Parathyroid adenoma (tissue), 2 donors: ENCODE results near the gene CD9.
"Not testable (repeated sequence)": the region's sequence is repeated elsewhere in the genome, so short reads cannot be mapped to it uniquely, and the experiment has no call there.

Source experiments
- H2AFZ ChIP-seq: fragments of 300-600 bp; sonication (generic); one replicate; pipeline ENCODE4 v1.7.0; 2017; ENCODE audit warnings: antibody characterized with exemption, mild to moderate bottlenecking
- H3K27ac ChIP-seq: fragments of 300-600 bp; sonication (generic); one replicate; pipeline ENCODE4 v1.7.0; 2017
- H3K27me3 ChIP-seq: fragments of 300-600 bp; sonication (generic); one replicate; pipeline ENCODE4 v1.7.0; 2017; ENCODE audit warnings: low read length; ENCODE audit not compliant: control insufficient read depth, insufficient read depth
- H3K36me3 ChIP-seq: fragments of 300-600 bp; sonication (generic); one replicate; pipeline ENCODE4 v1.7.0; 2017; ENCODE audit warnings: low read length; ENCODE audit not compliant: control insufficient read depth, insufficient read depth
- H3K4me1 ChIP-seq: fragments of 300-600 bp; sonication (generic); one replicate; pipeline ENCODE4 v1.7.0; 2017; ENCODE audit warnings: control low read depth
- H3K4me2 ChIP-seq: fragments of 300-600 bp; sonication (generic); one replicate; pipeline ENCODE4 v1.7.0; 2017; ENCODE audit warnings: low read length
- H3K4me3 ChIP-seq: fragments of 300-600 bp; sonication (generic); one replicate; pipeline ENCODE4 v1.7.0; 2017; ENCODE audit warnings: low read depth, low read length
- H3K79me2 ChIP-seq: fragments of 300-600 bp; sonication (generic); one replicate; pipeline ENCODE4 v1.7.0; 2017; ENCODE audit warnings: control low read depth
- H3K9ac ChIP-seq: fragments of 300-600 bp; sonication (generic); one replicate; pipeline ENCODE4 v1.7.0; 2017; ENCODE audit warnings: mild to moderate bottlenecking
- H3K9me3 ChIP-seq: fragments of 300-600 bp; sonication (generic); one replicate; pipeline ENCODE4 v1.7.0; 2017; ENCODE audit warnings: low read length; ENCODE audit not compliant: control insufficient read depth
- TF ChIP-seq, protein P1 (sequence below): fragments of 300-600 bp; sonication (generic); IDR thresholded peaks from one replicate; pipeline ENCODE4 v1.7.0; 2017; ENCODE audit warnings: antibody characterized with exemption, mild to moderate bottlenecking
- donor health status: primary hyperparathyroidism.

CD9 gene

DNA sequence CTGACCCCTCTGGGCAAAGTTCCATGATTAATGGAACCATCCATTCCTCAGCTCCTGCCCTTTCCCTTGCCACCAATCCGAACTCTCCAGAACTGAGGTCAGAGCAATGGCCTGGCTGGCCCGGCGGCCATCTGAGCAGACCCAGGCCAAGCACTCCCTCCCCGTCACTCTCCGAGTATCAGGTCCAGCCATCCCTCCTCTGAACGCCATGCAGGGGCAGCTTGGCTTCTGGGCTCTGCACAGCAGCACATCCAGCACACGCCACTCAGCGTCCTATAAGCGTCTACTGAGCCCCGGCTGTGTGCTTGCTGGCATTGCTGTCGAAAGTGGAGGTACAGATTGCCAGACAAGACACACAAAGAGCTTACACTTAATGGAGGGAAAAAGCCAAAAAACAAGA is 41.5 kb upstream of the CD9 start:
- Histone ChIP-seq H3K9ac (no peak overlapping the region), H3K4me1 (no peaks in the 10 kb centered on the region), H3K9me3 (no peaks in the 10 kb centered on the region), H2AFZ (no peak overlapping the region), H3K4me2 (no peak overlapping the region), H3K4me3 (no peak overlapping the region), H3K27ac (no peak overlapping the region), H3K27me3 (no peaks in the 10 kb centered on the region), H3K79me2 (no peaks in the 10 kb centered on the region), H3K36me3 (no peaks in the 10 kb centered on the region)
- TF ChIP-seq, protein P1, sequence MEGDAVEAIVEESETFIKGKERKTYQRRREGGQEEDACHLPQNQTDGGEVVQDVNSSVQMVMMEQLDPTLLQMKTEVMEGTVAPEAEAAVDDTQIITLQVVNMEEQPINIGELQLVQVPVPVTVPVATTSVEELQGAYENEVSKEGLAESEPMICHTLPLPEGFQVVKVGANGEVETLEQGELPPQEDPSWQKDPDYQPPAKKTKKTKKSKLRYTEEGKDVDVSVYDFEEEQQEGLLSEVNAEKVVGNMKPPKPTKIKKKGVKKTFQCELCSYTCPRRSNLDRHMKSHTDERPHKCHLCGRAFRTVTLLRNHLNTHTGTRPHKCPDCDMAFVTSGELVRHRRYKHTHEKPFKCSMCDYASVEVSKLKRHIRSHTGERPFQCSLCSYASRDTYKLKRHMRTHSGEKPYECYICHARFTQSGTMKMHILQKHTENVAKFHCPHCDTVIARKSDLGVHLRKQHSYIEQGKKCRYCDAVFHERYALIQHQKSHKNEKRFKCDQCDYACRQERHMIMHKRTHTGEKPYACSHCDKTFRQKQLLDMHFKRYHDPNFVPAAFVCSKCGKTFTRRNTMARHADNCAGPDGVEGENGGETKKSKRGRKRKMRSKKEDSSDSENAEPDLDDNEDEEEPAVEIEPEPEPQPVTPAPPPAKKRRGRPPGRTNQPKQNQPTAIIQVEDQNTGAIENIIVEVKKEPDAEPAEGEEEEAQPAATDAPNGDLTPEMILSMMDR = no peak

DNA sequence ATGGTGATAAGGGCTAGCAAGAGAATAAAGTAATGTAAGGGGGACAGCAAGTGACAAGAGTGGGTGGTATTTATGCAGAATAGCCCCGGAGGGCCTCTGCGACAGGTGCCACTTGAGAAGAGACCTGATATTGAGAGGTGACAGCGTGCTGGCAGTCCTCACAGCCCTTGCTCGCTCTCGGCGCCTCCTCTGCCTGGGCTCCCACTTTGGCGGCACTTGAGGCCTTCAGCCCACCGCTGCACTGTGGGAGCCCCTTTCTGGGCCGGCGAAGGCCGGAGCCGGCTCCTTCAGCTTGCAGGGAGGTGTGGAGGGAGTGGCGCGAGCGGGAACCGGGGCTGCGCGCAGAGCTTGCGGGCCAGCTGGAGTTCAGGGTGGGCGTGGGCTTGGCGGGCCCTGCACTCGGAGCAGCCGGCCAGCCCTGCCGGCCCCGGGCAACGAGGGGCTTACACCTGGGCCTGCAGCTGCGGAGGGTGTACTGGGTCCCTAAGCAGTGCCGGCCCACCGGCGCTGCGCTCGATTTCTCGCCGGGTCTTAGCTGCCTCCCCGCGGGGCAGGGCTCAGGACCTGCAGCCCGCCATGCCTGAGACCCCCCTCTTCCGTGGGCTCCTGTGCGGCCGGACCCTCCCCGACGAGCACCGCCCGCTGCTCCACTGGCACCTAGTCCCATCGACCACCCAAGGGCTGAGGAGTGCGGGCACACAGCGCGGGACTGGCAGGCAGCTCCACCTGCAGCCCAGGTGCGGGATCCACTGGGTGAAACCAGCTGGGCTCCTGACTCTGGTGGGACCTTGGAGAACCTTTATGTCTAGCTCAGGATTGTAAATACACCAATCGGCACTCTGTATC is 40.8 kb upstream of the CD9 start:
- H3K4me1 ChIP-seq, H3K27ac ChIP-seq, H3K79me2 ChIP-seq, H3K27me3 ChIP-seq, H3K36me3 ChIP-seq, H3K9ac ChIP-seq, H3K4me3 ChIP-seq, H3K4me2 ChIP-seq, H2AFZ ChIP-seq, H3K9me3 ChIP-seq: not testable (repeated sequence)

- H3K4me1 ChIP-seq, H3K27me3 ChIP-seq, H3K4me2 ChIP-seq, H2AFZ ChIP-seq, H3K79me2 ChIP-seq, H3K4me3 ChIP-seq, H3K9ac ChIP-seq, H3K9me3 ChIP-seq, H3K27ac ChIP-seq, H3K36me3 ChIP-seq: not testable (repeated sequence)
Measured at GRCh38 chr12:6160049-6160649, 40.1 kb upstream of the CD9 start.

DNA sequence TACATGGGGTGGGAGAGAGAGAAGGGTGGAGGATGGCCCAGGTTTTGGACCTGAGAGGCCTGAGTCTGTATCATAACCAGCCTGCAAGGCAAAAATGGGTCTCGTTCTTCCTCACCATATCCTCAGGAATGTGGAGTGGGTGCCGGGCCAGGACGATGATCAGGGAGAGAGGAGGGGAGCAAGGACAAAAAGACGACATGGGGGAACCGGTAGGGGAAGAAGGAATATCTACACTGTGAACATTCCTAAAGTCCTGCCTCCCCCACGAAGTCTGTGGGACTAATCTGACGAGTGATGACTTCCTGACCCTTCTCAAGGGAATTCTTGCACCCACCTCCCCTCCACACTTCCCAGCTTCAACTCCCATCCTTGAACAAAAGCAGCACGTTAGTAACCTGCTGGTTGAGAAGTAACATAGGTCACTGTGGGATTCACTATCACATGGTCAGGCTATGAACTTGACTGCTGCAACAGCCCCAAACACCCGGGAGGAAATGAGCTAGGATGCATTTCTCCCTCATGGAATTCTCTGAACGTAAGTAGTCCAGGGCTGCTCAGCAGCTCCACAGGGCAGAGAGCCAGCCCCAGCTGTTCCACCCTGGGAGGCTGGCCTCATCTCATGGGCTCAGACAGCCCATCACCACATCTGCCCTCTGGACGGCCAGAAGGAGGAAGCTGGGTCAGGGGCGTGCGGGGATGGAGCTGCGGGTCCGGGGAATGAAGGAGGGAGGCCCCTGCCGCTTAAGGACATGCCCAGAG is 38.9 kb upstream of the CD9 start:
- Histone ChIP-seq H3K9me3 (no peaks in the 10 kb centered on the region), H3K27me3 (no peaks in the 10 kb centered on the region), H3K79me2 (no peaks in the 10 kb centered on the region), H3K27ac (no peak overlapping the region), H3K4me3 (no peak overlapping the region), H3K9ac (no peak overlapping the region), H3K4me2 (no peak overlapping the region), H3K4me1 (no peaks in the 10 kb centered on the region), H2AFZ (no peak overlapping the region), H3K36me3 (no peaks in the 10 kb centered on the region)
- TF ChIP-seq, protein P1 = no peak

DNA sequence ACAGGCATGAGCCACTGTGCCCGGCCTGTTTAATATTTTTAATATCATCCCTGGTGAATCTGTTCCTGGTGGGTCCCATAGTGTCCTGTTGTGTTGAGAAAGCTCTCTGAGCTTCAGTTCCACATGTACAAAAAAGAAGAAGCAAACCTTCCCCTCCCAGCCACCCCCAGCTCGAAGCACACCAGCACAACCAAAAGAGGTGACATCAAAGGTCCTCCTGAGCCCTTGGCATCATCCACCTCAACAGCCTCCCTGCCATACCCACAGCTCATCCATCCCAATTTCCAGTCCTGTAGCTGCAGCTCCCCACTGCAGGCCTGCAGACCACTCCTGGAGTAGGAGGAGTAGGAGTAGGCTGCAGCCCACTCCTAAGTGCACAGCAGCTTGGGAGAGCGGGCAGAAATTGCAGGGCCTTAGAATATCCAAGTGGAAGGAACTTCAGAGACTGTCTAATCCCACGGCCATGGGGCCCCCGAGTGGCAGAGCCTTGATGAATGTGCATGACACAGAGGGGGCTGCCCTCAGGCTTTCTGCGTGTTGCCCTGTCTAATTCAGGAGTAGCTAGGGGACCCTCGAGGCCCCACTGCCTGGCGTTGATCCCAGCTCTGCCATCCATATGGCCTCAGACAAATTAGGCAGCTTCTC is 36.7 kb upstream of the CD9 start:
- Histone ChIP-seq H3K4me1 (no peaks in the 10 kb centered on the region), H3K4me3 (no peak overlapping the region), H3K27ac (no peak overlapping the region), H3K9ac (no peak overlapping the region), H3K27me3 (no peaks in the 10 kb centered on the region), H3K36me3 (no peaks in the 10 kb centered on the region), H3K79me2 (no peaks in the 10 kb centered on the region), H2AFZ (no peak overlapping the region), H3K9me3 (no peaks in the 10 kb centered on the region), H3K4me2 (no peak overlapping the region)
- TF ChIP-seq, protein P1 = no peak
